CD14-positive monocyte (primary cell): ENCODE measurements around the gene ZMYND19. TPM values are rescaled to one million over a fixed set of nuclear protein-coding genes. Genes with fewer than 3 reads are reported as not detected.

Source experiments
- DNase-seq, 3 donors: peaks; one replicate each; pipeline ENCODE4 v3.0.0-alpha.2; 2011 to 2022
- H2AFZ ChIP-seq: 2 replicates; pipeline ENCODE4 v1.6.0; 2012; ENCODE audit warnings: mild to moderate bottlenecking, low read depth, low read length, inconsistent platforms; ENCODE audit not compliant: insufficient read depth, poor library complexity, severe bottlenecking
- H3K27ac ChIP-seq, 2 donors: 1 replicate in 1 of 2; 2 replicates in 1 of 2; pipeline ENCODE4 v1.5.1; 2012 to 2013; ENCODE audit warnings: low read length in 2 of 2, control low read depth in 1 of 2, inconsistent platforms in 1 of 2, low read depth in 1 of 2, mild to moderate bottlenecking in 1 of 2
- H3K27me3 ChIP-seq, 2 donors: one replicate each; pipeline versions ENCODE4 v1.6.0 to v1.6.1; 2011 to 2013; ENCODE audit warnings: low read length in 2 of 2; ENCODE audit not compliant: control insufficient read depth in 2 of 2, insufficient read depth in 2 of 2
- H3K36me3 ChIP-seq, 2 donors: replicated peaks in 1 of 2; 1 replicate in 1 of 2; 2 replicates in 1 of 2; pipeline versions ENCODE4 v1.5.1 to v1.6.1; 2012 to 2013; ENCODE audit warnings: low read length in 2 of 2, control low read depth in 1 of 2, inconsistent platforms in 1 of 2, mild to moderate bottlenecking in 1 of 2; ENCODE audit not compliant: insufficient read depth in 2 of 2, control insufficient read depth in 1 of 2
- H3K4me1 ChIP-seq, 2 donors: 1 replicate in 1 of 2; 2 replicates in 1 of 2; pipeline versions ENCODE4 v1.5.1 to v1.6.1; 2012 to 2013; ENCODE audit warnings: low read length in 2 of 2, control low read depth in 1 of 2, inconsistent platforms in 1 of 2, mild to moderate bottlenecking in 1 of 2, moderate library complexity in 1 of 2; ENCODE audit not compliant: insufficient read depth in 2 of 2, control insufficient read depth in 1 of 2
- H3K4me2 ChIP-seq: replicated peaks from 2 replicates; pipeline ENCODE3; 2012; ENCODE audit warnings: low read length, moderate library complexity, mild to moderate bottlenecking; ENCODE audit not compliant: poor library complexity, severe bottlenecking; ENCODE audit errors: extremely low read depth
- H3K4me3 ChIP-seq, 3 experiments: fragments of 200-600 bp in 1 of 3; sonication (generic) in 1 of 3; replicated peaks in 1 of 3; 1 replicate in 2 of 3; 2 replicates in 1 of 3; pipeline ENCODE4 v1.5.1; 2011 to 2013; ENCODE audit warnings: low read length in 3 of 3, mild to moderate bottlenecking in 3 of 3, control low read depth in 2 of 3, low read depth in 2 of 3, inconsistent platforms in 1 of 3, moderate library complexity in 1 of 3
- H3K79me2 ChIP-seq: 2 replicates; pipeline ENCODE4 v1.6.0; 2012; ENCODE audit warnings: mild to moderate bottlenecking, control low read depth, inconsistent platforms, low read length, moderate library complexity; ENCODE audit not compliant: insufficient read depth
- H3K9ac ChIP-seq: 2 replicates; pipeline ENCODE4 v1.6.0; 2017; ENCODE audit warnings: low read length, mild to moderate bottlenecking; ENCODE audit not compliant: insufficient read depth, poor library complexity, severe bottlenecking
- H3K9me3 ChIP-seq, 2 donors: replicated peaks in 1 of 2; 1 replicate in 1 of 2; 2 replicates in 1 of 2; pipeline versions ENCODE4 v1.5.1 to v1.6.1; 2012 to 2013; ENCODE audit warnings: low read length in 2 of 2, control low read depth in 1 of 2; ENCODE audit not compliant: control insufficient read depth in 1 of 2, insufficient read depth in 1 of 2
- H4K20me1 ChIP-seq: 2 replicates; pipeline ENCODE4 v1.6.0; 2012; ENCODE audit warnings: mild to moderate bottlenecking, low read length, control low read depth, moderate library complexity; ENCODE audit not compliant: insufficient read depth
- H3K27ac Mint-ChIP-seq, 7 donors: one replicate each; pipeline ENCODE4 v1.8.0; 2020; ENCODE audit warnings: mild to moderate bottlenecking in 7 of 7, mixed read lengths in 7 of 7, moderate library complexity in 6 of 7, inconsistent platforms in 2 of 7
- H3K27me3 Mint-ChIP-seq, 3 donors: one replicate each; pipeline ENCODE4 v1.8.0; 2021 to 2022; ENCODE audit warnings: low read depth in 3 of 3, mild to moderate bottlenecking in 3 of 3, mixed read lengths in 3 of 3, moderate library complexity in 3 of 3, inconsistent platforms in 1 of 3
- H3K36me3 Mint-ChIP-seq, 2 donors: one replicate each; pipeline ENCODE4 v1.8.0; 2020; ENCODE audit warnings: mixed read lengths in 2 of 2, inconsistent platforms in 1 of 2, mild to moderate bottlenecking in 1 of 2
- H3K4me1 Mint-ChIP-seq: one replicate; pipeline ENCODE4 v1.8.0; 2020; ENCODE audit warnings: mild to moderate bottlenecking, mixed read lengths
- H3K4me3 Mint-ChIP-seq, 2 donors: one replicate each; pipeline ENCODE4 v1.8.0; 2020; ENCODE audit warnings: mild to moderate bottlenecking in 2 of 2, mixed read lengths in 2 of 2, moderate library complexity in 1 of 2
- H3K9me3 Mint-ChIP-seq, 7 donors: one replicate each; pipeline ENCODE4 v1.8.0; 2020 to 2022; ENCODE audit warnings: mixed read lengths in 7 of 7, mild to moderate bottlenecking in 6 of 7, moderate library complexity in 6 of 7, inconsistent platforms in 2 of 7
- WGBS: methylation state at CpG from one replicate; pipeline ENCODE4 v1.1.5; 2013; ENCODE audit warnings: missing lambda C conversion rate; ENCODE audit not compliant: insufficient coverage; 5-methylcytosine and 5-hydroxymethylcytosine counted together
- intact Hi-C, 2 donors: fragments of 100-400 bp; cut with micrococcal nuclease; formaldehyde crosslinking; loops; one replicate each; pipeline versions ENCODE4 v1.15.0 to v1.15.1; 2023
- polyA plus RNA-seq, 3 donors: library from polyadenylated mRNA; depleted of rRNA in 1 of 3; unstranded in 2 of 3; stranded (reverse) in 1 of 3; fragments of 300-500 nt in 2 of 3; fragments of >200 nt in 1 of 3; fragmentation: Illumina TruSeq in 2 of 3; gene quantifications; 1 replicate in 2 of 3; 2 replicates in 1 of 3; pipeline ENCODE4 v1.2.3, GENCODE V29; 2012 to 2021
- TF ChIP-seq, protein P1 (sequence below): fragments of 200-600 bp; IDR thresholded peaks from one replicate; pipeline ENCODE4 v1.8.0; 2022; ENCODE audit warnings: antibody characterized with exemption, mild to moderate bottlenecking

The ZMYND19 gene
- polyA plus RNA-seq, 3 donors = 1.9 to 12.4 (median 4.5) TPM

DNA sequence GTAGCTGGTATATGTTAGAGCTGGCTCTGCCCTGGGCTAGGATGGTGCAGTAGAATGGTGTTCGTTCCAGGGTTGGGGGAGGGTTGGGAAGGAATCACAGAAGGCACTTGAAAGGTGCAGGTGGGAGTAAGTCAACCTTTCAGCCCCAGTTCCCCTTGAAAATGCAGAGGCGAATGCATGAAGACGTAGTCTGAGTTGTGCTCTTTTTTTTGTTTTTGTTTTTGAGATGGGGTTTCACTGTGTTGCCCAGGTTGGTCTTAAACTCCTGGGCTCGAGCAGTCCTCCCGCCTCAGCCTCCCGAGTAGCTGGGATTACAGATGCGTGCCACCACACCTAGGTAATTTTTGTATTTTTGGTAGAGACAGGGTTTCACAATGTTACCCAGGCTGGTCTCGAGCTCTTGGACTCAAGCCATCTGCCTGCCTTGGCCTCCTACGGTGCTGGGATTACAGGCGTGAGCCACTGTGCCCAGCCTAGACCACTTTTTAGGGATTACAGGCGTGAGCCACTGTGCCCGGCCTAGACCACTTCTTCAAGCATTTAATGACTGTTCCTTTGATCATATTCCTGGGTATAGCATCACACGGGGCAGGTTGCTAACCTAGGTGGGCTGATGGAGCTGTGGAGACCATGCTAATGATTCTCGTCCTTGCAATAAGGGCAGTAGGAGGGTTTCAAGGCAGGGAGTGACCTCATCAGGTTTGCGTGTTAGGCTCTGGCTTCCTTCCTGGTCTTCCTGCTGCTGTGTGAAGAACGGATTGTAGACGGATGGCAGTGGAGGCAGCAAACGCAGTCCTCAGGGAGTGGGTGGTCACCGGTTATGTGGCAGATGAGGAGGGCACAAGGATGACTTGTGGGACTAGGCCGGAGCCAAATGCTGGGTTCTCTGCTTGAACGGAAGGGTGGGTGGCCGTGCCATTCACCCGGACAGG is 42.2 kb upstream of the ZMYND19 start:
- peaks cover 0 to 2% (median 0%) of the 10 kb centered on the region in 3 donors for H3K27me3 Mint-ChIP-seq
- H3K9me3 Mint-ChIP-seq = no peaks in the 10 kb centered on the region
- TF ChIP-seq, protein P1, sequence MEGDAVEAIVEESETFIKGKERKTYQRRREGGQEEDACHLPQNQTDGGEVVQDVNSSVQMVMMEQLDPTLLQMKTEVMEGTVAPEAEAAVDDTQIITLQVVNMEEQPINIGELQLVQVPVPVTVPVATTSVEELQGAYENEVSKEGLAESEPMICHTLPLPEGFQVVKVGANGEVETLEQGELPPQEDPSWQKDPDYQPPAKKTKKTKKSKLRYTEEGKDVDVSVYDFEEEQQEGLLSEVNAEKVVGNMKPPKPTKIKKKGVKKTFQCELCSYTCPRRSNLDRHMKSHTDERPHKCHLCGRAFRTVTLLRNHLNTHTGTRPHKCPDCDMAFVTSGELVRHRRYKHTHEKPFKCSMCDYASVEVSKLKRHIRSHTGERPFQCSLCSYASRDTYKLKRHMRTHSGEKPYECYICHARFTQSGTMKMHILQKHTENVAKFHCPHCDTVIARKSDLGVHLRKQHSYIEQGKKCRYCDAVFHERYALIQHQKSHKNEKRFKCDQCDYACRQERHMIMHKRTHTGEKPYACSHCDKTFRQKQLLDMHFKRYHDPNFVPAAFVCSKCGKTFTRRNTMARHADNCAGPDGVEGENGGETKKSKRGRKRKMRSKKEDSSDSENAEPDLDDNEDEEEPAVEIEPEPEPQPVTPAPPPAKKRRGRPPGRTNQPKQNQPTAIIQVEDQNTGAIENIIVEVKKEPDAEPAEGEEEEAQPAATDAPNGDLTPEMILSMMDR = no peak
- intact Hi-C loops = no loop called here
- peaks cover 10 to 14% of the 10 kb centered on the region in 2 donors for H3K36me3 Mint-ChIP-seq
- Histone ChIP-seq H3K9ac (no peak overlapping the region), H3K79me2 (peaks cover 95% of the 10 kb centered on the region), H3K27me3 (no peaks in the 10 kb centered on the region), H2AFZ (no peak overlapping the region), H3K36me3 (no peaks in the 10 kb centered on the region), H3K4me3 (no peak overlapping the region), H3K4me1 (peaks cover 39 to 53% of the 10 kb centered on the region in 2 donors), H3K27ac (peak overlapping the region in 1 of 2 donors; percentile 74), H3K4me2 (no peak overlapping the region), H4K20me1 (peaks cover 83% of the 10 kb centered on the region), H3K9me3 (no peaks in the 10 kb centered on the region)
- WGBS = 55% methylated on average over 21 of the region's 23 CpGs
- DNase-seq = no peak
- peak overlapping the region; percentile 48 to 87 (median 75) for H3K27ac Mint-ChIP-seq
- H3K4me3 Mint-ChIP-seq = no peak overlapping the region
- H3K4me1 Mint-ChIP-seq = peaks cover 48% of the 10 kb centered on the region

DNA sequence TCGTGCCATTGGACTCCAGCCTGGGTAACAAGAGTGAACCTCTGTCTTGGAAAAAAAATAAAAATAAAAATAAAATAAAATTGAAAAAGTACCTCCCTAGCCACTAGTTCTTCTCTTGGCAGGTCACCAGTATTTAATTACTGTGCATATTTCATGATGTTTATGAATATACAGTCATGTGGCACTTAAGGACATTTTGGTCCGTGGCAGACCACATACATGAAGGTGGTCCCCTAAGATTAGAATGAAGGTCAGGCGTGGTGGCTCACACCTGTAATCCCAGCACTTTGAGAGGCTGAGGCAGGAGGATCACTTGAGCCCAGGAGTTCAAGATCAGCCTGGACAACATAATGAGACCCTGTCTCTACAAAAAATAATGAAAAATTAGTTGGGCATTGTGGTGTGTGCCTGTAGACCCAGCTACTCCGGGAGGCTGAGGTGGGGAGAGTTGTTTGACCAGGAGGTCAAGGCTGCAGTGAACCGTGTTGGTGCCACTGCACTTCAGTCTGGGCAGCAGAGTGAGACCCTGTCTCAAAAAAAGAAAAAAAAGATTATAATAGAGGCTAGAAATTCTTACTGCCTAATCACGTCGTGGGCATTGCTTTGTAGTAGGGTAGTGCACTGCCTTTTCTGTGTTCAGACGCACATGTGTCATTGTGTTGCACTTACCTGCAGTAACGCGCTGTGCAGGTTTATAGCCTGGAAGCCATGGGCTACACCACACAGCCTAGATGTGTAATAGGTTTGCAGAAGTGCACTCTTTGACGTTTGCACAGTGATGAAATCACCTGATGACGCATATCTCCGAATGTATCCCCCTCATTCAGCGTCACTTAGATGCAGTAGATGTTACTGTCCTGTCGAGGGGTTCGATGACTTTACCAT is 41.3 kb upstream of the ZMYND19 start:
- H2AFZ ChIP-seq = no peak overlapping the region
- no peaks in the 10 kb centered on the region for H3K27me3 ChIP-seq
- no peaks in the 10 kb centered on the region for H3K36me3 ChIP-seq
- H3K4me3 ChIP-seq = no peak overlapping the region
- peak; percentile 48 to 67 (median 53) for DNase-seq
- TF ChIP-seq, protein P1 = no peak
- peaks cover 39 to 56% of the 10 kb centered on the region in 2 donors for H3K4me1 ChIP-seq
- intact Hi-C loops = no loop called here
- peaks cover 90% of the 10 kb centered on the region for H4K20me1 ChIP-seq
- 86% methylated on average over 6 of the region's 16 CpGs for WGBS
- no peak overlapping the region for H3K9ac ChIP-seq
- H3K27ac ChIP-seq = peak overlapping the region in 1 of 2 donors; percentile 74
- H3K27ac Mint-ChIP-seq = peak overlapping the region in 6 of 7 donors; percentile 40 to 87 (median 74)
- H3K4me1 Mint-ChIP-seq = peaks cover 49% of the 10 kb centered on the region
- H3K9me3 Mint-ChIP-seq = no peaks in the 10 kb centered on the region
- H3K4me2 ChIP-seq = no peak overlapping the region
- H3K4me3 Mint-ChIP-seq = no peak overlapping the region
- H3K27me3 Mint-ChIP-seq = peaks cover 0 to 2% (median 0%) of the 10 kb centered on the region in 3 donors
- peaks cover 97% of the 10 kb centered on the region for H3K79me2 ChIP-seq
- H3K9me3 ChIP-seq = no peaks in the 10 kb centered on the region
- H3K36me3 Mint-ChIP-seq = peaks cover 10 to 14% of the 10 kb centered on the region in 2 donors
